Cardiac fibroblast (primary cell): ENCODE measurements around the gene ZBTB21.
A peak's percentile ranks its signal among the peaks of the same experiment; 100 is the strongest.
"Not testable (repeated sequence)": the region's sequence is repeated elsewhere in the genome, so short reads cannot be mapped to it uniquely, and the experiment has no call there.

Source experiments
- DNase-seq, 2 donors: peaks; one replicate each; pipeline versions ENCODE4 v3.0.0 to v3.0.0-alpha.2; 2010; ENCODE audit warnings: low read depth in 2 of 2
- H3K4me3 ChIP-seq, 2 donors: replicated peaks in 1 of 2; 1 replicate in 1 of 2; 2 replicates in 1 of 2; pipeline ENCODE4 v1.5.1; 2011; ENCODE audit warnings: low read depth in 2 of 2, low read length in 2 of 2, mild to moderate bottlenecking in 2 of 2, moderate library complexity in 1 of 2
- CTCF ChIP-seq: IDR thresholded peaks from one replicate; pipeline ENCODE4 v1.5.1; 2011; ENCODE audit warnings: low read depth, mild to moderate bottlenecking, low read length, inconsistent platforms

ZBTB21 gene

GRCh38 chr21:41961282-41961701 lies 48.9 kb downstream of the ZBTB21 start:
- H3K4me3 ChIP-seq = no peak overlapping the region
- no peak for TF ChIP-seq CTCF
- DNase-seq = peak in 1 of 2 donors; percentile 55

- H3K4me3 ChIP-seq = no peak overlapping the region
- no peak for DNase-seq
- no peak for TF ChIP-seq CTCF
These were observed 49.8 kb downstream of the ZBTB21 start for GRCh38 chr21:41960386-41960785.

- not testable (repeated sequence) for H3K4me3 ChIP-seq, DNase-seq
These were observed 50.5 kb downstream of the ZBTB21 start for GRCh38 chr21:41959697-41960096.

GRCh38 chr21:41958886-41959563 lies 51.1 kb downstream of the ZBTB21 start:
- no peak for TF ChIP-seq CTCF
- peak in 1 of 2 donors; percentile 26 for DNase-seq
- H3K4me3 ChIP-seq = no peak overlapping the region

DNA sequence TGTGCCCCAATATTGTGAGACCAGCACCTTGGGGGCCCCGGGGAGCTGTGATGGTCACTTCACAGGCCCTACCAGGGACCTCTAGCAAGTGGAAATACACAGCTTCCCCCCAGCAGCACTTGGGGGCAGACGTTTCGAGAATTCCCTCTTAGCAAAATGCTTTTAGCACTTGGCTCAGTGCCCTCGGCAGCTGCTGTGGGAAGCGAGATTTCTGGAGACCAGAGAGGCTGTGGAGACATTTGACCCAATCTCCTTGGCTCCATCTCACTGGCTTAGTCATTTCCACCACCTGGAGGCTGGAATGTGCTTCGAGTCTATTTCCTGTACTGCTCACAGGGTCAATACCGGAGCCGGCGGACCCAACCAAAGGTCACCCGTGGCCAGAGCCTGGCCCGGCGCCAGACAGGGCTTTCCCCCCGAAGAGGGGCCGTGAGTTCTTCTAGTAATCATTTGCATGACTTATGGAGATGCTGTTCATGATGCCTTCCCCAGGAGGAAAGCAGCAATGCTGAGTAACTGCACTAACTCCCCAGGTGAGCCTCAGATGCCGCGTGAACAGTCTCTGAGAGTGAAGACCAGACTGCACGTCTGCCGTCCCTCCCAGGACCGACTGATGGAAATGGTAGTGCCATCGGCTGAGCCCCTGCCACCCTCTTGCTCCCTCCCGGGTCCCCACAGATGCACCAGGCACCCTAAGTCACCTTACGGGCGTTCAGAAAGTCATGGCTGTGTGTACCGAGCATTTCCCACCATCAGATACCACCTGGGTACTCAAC lies 52.0 kb downstream of the ZBTB21 start:
- peak; percentile 39 for TF ChIP-seq CTCF
- peak; percentile 93 to 96 for DNase-seq
- no peak overlapping the region for H3K4me3 ChIP-seq

GRCh38 chr21:41956926-41957729 lies 53.0 kb downstream of the ZBTB21 start:
- no peak overlapping the region for H3K4me3 ChIP-seq
- TF ChIP-seq CTCF = peak; percentile 7
- DNase-seq = peak; percentile 61 to 85

DNA sequence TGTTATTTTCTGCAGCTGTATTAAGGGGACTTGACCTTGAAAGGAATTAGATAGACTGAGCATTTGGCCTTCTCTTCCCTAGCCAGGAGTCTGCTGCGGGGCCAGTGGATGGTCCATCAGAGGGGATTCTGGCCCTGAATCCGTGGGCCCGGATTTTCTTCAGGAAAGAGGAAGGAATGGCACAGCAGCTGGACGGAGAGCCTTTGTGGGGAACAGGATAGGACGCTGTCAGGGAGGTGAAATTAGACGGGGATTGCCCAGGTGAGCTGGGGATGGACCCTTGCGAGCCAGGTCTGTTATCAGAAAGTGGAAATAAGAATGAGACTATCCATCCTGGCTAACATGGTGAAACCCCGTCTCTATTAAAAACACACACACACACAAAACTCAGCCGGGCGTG lies 54.6 kb downstream of the ZBTB21 start:
- DNase-seq = no peak

More for the DNA sequence above, 54.6 kb downstream of the ZBTB21 start:
- no peak overlapping the region for H3K4me3 ChIP-seq
- TF ChIP-seq CTCF = no peak
